IPS-18c (cell line): ENCODE data around the gene UACA.
"Not testable (repeated sequence)": the region's sequence is repeated elsewhere in the genome, so short reads cannot be mapped to it uniquely, and the experiment has no call there.

ENCODE experiments used
- H3K4me3 ChIP-seq: 2 replicates; pipeline ENCODE4 v1.7.0; 2013; ENCODE audit warnings: low read depth, mild to moderate bottlenecking, low read length, moderate library complexity; ENCODE audit not compliant: insufficient read depth
- H3K9me3 ChIP-seq: one replicate; pipeline ENCODE4 v1.6.1; 2013; ENCODE audit warnings: mild to moderate bottlenecking, low read length, moderate library complexity; ENCODE audit not compliant: control insufficient read depth, insufficient read depth

The UACA gene

GRCh38 chr15:70632079-70632478 is 131.3 kb downstream of the UACA start:
- no peaks in the 10 kb centered on the region for H3K9me3 ChIP-seq
- no peak overlapping the region for H3K4me3 ChIP-seq

- Histone ChIP-seq H3K9me3 (no peaks in the 10 kb centered on the region), H3K4me3 (no peak overlapping the region)
These were observed 133.6 kb downstream of the UACA start for GRCh38 chr15:70629735-70630273.

- Histone ChIP-seq H3K4me3 (no peak overlapping the region), H3K9me3 (no peaks in the 10 kb centered on the region)
These were observed 134.8 kb downstream of the UACA start for GRCh38 chr15:70628549-70628896.

GRCh38 chr15:70627734-70628548 is 135.4 kb downstream of the UACA start:
- Histone ChIP-seq H3K4me3 (no peak overlapping the region), H3K9me3 (no peaks in the 10 kb centered on the region)

GRCh38 chr15:70627322-70627721 is 136.0 kb downstream of the UACA start:
- Histone ChIP-seq H3K9me3 (no peaks in the 10 kb centered on the region), H3K4me3 (no peak overlapping the region)

DNA sequence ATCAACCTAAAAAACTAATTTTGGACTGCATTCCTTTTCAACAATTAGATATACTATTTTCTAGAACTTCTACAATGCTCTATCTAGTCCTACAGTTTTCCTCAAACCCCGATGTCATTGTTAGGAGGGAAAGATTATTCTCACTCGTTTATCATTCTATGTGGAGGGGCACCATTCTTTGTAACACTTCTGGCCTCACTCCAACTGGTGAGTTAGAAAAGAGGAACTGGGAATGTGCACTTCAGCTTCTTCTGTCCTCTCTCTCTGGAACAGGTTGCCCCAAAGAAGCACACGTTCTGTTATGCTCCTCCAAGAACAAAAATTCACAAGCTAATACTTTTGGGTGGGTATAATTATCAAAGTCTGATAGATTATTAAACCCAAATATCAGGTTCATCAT is 137.9 kb downstream of the UACA start:
- Histone ChIP-seq H3K4me3 (no peak overlapping the region), H3K9me3 (no peaks in the 10 kb centered on the region)

- Histone ChIP-seq H3K4me3 (no peak overlapping the region), H3K9me3 (no peaks in the 10 kb centered on the region)
These were observed 138.3 kb downstream of the UACA start for GRCh38 chr15:70625011-70625410.

GRCh38 chr15:70618929-70619328 is 144.4 kb downstream of the UACA start:
- Histone ChIP-seq H3K9me3 (no peaks in the 10 kb centered on the region), H3K4me3 (no peak overlapping the region)

DNA sequence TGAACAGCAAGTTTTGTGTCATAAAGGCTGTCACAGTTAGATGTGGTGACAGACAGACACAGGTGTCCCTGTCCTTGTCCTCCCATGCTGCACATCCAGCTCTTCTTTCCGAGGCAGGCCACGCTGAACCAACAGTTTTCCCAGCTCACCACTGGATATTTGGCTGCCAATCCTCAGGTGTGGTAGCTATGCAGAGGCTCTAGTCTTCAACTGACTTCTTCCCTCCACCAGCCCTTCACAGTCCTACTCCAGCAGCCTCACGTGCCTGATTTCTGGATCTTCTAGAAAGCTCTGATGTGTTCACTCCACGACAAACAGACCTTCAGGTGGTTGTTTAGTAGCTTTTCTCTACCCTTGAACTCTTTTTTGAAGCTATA is 145.5 kb downstream of the UACA start:
- Histone ChIP-seq H3K9me3 (no peaks in the 10 kb centered on the region), H3K4me3 (no peak overlapping the region)

DNA sequence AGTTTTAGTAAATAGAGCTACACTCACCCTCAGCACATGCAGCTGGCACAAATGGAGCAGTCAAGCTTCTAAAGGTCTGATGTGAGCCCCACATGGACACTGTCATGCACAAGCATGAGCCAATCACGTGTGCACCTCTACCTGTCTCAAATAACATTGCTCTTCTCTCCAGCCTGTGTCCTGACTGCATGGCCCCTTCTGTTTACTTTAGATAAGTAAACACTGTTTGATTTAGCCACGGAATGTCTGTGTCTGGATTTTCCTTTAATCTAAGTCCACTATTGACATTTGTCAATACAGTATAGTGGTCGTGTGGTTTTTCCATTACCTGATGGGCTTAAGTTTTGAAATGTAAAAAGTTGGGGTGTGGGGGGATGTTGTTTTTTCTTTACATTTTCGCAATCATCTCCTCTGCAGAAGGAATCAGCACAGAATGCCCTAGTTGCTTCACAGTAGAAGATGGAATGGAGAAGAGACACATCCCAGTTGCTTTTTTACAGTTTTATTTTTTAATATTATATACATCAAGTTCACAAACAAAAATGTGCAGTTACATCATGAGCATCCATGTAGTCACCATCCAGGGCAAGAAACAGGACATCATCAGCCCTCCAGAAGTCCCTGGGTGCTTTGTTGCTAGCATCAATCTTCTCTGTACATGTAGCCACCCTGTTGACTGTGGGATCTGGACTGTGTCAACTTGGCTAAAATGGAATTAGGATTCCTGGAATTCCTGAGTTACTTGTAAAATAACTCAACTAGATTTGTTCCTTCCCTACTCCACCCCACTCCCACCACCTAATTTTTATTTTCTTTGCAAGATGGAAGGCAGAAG is 146.1 kb downstream of the UACA start:
- no peak overlapping the region for H3K4me3 ChIP-seq

GRCh38 chr15:70616311-70616756 is 147.0 kb downstream of the UACA start:
- H3K4me3 ChIP-seq: not testable (repeated sequence)

More for the DNA sequence above, 146.1 kb downstream of the UACA start:
- no peaks in the 10 kb centered on the region for H3K9me3 ChIP-seq

DNA sequence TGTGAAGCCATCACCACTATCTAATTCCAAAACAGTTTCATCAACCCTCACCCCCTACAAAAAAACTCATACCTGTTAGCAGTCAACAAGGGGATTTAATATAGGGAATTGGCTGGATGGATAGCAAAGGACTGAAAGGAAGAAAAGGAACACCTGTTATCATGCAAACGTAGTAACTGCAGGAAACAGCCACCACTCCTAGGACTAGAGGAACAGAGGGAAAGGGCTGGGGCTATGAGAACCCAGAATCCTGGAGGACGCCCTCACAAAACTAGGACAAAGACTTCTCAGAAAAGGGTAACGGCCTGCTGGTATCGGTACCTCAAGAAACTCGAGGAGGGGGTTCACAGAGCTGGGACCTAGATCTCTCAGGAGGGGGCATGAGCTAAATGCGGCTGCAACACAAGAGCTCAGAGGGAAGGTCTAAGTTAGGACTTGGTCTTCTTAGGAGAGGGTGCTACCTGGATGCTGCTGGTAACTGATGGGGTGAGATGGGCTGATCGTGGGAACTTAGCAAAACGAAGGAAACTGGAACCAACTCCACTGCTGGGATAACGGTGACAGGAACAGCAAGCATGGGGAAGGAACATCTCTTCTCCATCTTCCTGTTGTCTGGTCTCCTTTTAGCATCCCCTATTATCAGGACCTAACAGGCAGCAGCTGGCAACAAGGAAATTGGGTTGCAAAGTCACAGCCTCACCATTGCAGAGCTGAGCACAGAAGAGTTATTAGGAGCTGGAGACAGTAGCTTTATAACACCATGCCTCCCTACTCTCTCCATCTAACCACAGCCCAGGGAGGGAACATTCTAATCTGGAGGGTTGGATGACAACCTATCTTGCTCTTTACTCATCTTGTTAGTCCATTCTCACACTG is 147.7 kb downstream of the UACA start:
- H3K9me3 ChIP-seq: peaks cover 3% of the 10 kb centered on the region
- no peak overlapping the region for H3K4me3 ChIP-seq

More at GRCh38 chr15:70616311-70616756, 147.0 kb downstream of the UACA start:
- not testable (repeated sequence) for H3K9me3 ChIP-seq

GRCh38 chr15:70614221-70614620 is 149.1 kb downstream of the UACA start:
- peaks cover 3% of the 10 kb centered on the region for H3K9me3 ChIP-seq
- no peak overlapping the region for H3K4me3 ChIP-seq

- Histone ChIP-seq H3K4me3 (no peak overlapping the region), H3K9me3 (peaks cover 3% of the 10 kb centered on the region)
These were observed 150.1 kb downstream of the UACA start for GRCh38 chr15:70613271-70613670.

DNA sequence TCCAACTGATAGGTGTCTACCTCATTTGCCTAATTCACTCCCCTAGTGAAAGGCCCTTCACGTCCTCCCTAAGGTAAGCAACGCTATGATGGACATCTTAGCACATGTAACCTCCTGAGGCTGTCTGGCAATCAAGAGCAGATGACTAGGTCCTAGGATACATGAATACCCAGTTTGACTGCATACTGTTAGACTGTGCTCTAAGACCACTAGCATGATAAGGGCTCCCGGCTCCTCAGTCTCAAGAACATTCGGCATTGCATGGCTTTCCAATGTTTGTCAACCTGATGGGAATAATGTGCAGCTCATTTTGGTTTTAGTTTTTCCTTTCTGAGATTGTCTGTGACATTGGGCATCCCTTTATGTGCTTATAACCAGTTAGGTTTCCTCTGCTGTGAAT is 152.1 kb downstream of the UACA start:
- no peak overlapping the region for H3K4me3 ChIP-seq
- peaks cover 3% of the 10 kb centered on the region for H3K9me3 ChIP-seq

GRCh38 chr15:70610541-70610940 is 152.8 kb downstream of the UACA start:
- no peak overlapping the region for H3K4me3 ChIP-seq
- H3K9me3 ChIP-seq: peaks cover 3% of the 10 kb centered on the region

DNA sequence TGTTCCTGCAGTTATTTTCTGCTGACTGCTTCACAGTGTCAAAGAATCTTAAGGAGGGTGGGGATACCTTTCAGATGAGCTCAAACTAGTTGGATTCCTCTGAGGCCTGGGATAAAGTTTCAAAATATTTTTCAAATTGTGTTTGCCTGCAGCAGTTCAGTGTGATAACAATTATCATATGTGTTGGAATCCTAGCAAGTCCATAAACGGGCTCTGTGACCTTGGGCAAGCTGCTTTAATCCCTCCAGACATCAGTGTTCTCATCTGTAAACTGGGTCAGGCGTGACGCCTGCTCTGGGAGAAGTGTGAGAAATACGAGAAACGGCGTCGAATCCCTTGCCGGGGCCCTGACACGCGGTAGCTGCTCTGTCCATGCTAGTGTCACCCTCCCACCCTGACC is 153.5 kb downstream of the UACA start:
- H3K9me3 ChIP-seq: peaks cover 3% of the 10 kb centered on the region
- H3K4me3 ChIP-seq: no peak overlapping the region
